GDM1 (cell line): Measurements from ENCODE around the gene TPCN1.

Experiments
- DNase-seq: peaks from one replicate; lab custom pipeline; 2025; lab: John Stamatoyannopoulos, UW

Gene TPCN1

DNA sequence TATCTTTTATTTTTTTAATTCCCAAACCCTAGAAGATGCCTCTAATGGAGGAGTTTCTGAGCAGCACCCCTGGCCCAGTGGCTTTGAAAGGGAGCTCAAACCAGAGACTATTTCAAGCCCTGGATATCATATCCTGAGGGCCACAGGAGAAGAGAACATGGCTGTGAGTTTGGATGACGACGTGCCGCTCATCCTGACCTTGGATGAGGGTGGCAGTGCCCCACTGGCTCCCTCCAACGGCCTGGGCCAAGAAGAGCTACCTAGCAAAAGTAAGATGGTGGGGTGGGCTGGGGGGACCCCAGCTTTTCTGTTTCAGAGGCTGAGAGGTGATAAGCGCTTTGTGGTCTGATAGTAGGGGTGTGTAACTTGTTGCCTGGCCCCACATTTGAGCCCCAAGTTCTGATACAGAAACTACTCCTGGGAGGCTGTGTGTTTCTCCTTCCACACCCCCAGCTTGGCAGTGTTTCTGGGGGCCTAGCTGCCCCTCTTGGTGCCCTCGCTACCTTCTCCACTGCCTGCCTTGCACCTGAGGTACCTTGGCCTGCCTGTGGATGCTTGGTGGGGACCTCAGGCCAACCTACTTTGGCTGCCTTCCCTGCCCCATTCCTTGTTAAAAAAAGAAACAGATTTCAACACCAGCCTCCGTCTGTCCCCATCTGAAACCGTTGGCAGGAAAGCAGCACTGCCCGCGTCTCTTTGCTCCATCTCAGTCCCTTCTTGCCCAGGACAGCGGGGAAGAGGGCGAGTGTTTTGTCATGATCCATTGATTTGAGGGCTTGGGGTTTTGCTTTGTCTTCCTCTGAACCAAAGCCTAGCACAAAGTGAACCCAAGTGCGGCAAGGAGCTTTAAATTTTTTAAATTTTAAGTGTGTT is 5.7 kb downstream of the TPCN1 start:
- no peak for DNase-seq

DNA sequence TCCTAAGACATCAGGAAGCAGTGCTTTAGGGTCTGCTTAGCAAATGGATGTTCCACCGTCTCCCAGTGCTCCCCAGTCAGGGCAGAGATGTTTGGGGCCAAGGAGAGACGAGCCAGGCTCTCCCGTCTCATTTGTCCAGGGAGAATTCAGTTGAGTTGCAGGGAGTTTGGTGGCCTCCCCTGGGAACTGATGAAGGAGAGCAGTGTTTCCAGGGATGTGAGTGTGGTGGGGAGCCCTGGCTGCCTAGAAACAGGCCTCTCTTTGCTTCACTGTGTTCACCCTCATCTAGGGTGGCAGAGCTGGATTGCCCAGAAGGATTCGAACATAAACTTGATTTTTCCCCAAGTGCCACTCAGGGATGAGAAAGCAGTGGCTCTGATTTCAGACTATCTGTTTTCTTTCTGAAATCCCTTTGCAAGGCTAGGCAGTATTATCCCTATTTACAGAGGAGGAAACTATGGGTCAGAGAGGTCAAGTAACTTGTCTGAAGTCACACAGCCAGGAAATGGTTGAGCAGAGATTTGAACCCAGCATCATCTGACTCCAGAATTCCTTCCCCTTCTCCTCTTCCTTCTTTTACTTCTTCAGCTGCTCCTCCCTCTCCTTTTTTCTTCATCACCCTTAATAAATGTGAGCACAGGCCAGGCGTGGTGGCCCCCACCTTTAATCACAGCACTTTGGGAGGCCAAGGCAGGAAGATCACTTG is 6.6 kb downstream of the TPCN1 start:
- DNase-seq = no peak

DNA sequence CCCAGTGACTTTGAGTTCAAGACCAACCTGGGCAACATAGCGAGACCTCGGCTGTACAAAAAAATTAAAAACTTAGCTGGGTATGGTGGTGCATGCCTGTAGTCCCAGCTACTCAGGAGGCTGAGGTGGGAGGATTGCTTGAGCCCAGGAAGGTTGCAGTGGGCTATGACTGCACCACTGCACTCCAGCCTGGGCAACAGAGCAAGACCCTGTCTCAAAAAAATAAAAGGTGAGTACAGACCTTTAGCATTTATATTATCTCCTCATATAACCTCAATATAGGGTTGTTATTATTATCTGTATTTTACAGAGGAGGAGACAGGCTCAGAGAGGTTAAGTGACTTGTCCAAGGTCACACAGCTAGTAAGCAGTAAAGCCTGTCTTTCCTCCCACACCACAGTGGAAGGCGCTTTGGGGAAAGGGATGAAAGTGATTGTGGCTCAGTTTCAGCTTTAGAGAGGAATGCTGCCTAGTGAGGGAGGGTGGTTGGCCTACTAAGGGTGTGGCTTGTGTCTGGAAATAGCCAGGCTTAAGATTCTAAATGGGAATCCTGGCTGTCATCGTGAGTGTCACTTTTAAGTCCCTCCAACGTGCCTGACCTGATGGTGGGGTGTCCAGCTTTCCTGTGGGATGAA is 7.2 kb downstream of the TPCN1 start:
- DNase-seq = no peak

DNA sequence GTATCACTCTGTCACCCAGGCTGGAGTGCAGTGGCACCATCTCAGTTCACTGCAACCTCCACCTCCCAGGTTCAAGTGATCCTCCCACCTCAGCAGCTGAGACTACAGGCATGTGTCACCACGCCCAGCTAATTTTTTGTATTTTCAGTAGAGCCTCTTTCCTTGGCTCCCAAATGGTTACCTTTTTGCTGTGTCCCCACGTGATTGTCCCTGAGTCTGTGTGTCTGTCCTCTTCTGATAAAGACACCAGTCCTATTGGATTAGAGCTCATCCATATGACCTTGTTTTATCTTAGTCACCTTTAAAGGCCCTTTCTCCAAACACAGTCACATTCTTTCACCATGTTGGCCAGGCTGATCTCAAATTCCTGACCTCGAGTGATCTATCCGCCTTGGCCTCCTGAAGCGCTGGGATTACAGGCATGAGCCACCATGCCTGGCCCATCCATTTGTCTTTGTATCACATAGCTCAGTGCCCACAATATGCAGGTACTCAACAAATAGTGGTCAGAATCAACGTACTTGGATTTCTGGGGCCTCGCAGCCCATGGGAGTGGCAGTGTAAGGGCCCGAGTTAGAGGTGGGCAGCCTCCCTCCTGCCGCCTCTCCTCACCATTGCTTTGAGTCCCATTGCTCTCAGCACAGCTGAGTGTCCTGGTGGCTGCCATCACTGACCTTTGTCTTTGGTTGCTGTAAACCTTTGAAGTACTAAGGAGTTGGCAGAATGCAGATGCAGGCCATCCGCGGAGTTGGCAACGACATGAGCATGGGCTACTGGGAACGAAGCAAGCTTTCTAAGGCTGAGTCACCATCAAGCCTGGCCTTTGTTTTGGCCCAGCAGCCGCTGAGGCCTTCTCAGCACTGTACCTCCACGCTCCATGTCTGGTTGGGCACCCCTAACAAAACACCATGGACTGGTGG is 9.3 kb downstream of the TPCN1 start:
- no peak for DNase-seq

DNA sequence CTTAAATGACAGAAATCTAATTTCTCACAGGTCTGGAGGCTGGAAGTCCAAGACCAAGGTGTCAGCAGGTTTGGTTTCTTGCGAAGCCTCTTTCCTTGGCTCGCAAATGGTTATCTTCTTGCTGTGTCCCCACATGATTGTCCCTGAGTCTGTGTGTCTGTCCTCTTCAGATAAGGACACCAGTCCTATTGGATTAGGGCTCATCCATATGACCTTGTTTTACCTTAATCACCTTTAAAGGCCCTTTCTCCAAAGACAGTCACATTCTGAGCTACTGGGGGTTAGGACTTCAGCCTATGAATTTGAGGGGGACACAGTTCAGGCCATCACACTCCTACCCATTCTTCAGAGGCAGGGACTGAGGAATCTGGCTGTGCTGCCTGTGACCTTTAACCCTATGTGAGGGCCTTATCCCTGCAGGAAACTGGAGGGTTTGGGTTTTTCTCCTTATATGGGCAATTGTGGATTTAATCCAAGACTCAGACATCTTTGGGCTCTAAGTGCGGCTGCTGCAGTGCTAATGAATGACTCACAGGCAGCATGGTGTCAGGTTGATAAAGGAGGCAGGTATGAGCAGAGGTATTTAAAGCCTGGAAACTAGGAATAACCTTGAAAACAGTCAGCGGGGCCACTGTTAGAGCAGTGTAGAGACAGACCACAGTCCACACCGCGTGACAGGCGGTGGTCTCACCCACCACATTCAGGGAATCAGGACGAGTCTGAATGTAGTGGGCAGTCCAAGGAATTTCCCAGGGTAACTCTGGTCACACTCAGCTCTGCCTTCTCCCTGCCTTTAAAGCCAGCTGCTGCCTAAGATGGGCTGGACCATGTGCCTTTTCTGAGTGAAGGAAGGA is 10.2 kb downstream of the TPCN1 start:
- DNase-seq = no peak

DNA sequence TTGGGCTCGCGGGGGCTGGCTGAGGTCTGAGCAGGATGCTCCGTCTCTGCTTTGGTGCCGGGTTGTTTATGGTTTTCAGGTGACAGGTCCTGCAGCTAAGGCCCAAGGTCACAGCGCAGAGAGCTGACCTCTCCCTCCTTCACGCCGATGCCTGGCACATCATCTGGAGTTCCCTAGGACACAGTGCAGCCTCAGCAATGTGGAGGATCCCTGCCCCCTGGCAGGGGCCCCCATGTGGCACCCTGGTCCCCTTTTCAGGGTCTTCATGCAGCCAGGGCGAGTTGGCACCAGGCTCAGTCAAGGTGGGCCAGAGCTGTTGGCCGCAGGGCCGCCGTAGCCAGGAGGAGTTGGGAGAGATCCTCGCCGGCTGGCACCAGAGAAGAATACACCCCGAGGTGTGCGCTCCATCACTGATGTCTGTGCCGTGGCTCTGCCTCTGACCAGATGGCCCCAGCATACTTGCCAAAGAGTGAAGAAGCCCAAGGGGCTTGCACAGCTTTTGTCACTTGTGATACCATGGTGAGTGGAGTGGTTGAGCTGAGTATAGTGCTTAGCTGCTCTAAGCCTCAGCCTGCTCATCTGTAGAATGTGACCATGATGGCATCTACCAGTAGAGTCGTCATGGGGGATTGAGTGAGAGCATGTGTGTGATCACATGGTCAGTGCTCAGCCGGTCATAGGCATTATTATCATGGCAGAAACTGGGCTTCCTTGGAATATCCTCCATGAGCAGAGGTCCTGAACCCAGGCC is 11.0 kb downstream of the TPCN1 start:
- no peak for DNase-seq

DNA sequence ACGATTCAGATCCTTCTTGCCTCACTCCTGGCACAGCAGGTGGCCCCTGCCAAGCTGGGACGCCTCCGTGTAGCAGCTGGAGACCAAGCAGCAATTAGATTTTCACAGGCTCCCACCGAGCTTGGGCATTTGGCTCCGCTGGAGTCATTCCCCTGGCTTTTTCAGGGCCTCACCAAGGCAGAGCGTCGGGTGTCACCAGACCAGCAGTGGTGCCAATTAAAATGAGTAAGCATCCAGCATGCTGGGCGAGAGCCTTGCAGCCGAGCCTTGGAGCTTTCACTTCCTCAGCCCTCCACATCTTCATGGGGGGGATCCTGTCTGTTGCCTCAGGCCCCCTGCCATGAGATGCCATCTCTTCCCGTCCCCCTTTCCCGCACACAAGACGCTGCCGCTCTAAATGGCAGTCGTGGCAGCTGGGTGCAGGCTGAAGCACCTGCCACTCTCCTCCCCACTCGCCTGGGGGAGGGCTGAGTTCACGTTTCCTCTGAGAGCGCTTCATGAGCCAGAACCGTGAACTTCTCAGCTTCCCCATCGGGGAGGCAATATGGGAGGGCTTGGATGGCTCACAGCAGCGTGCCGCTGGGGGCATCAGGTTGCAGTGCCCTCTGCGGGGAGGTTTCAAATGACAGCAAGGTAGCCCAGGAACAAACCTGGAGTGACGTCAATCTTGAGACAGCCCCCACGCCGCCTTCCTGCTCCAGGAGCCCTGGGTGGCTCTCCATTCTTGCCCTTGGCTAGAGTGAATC is 11.7 kb downstream of the TPCN1 start:
- DNase-seq = no peak

DNA sequence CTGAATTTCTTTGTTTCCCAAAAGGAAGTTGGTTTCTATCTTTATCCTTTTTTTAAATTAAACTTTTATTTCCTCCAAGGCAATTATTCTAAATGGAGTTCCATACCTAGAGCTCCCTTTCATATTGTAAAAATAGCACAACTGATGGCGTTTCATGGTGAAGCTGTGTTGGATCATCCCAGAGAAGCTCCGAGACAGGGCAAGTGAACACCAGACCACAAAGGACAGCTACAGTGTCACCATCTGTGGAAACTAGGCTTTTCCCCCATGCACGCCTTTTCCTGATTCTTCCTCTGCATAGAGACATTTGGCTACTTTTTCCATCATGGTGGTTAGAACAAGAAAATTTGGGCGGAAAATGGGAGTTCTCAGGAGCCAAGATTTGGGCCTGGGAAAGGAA is 12.7 kb downstream of the TPCN1 start:
- DNase-seq = no peak

DNA sequence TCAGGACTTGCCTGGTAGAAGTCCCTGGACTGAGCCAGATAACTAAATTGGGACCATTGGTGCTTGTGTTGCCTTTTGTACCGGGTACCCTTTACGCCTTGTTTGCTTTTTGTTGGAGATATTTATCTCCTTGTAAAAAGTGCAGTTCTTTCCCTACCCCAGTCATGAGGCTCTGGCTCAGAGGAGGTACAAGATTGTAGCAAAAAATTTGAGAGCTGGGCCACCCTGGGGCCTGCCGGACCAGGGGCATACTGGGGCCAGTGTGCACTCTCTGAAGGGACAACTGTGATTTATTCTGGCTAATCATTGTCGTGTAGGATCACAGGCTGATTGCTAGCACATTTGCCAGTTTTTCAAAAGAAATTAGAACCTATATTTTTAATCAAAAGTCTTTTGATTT is 13.2 kb downstream of the TPCN1 start:
- DNase-seq = no peak

DNA sequence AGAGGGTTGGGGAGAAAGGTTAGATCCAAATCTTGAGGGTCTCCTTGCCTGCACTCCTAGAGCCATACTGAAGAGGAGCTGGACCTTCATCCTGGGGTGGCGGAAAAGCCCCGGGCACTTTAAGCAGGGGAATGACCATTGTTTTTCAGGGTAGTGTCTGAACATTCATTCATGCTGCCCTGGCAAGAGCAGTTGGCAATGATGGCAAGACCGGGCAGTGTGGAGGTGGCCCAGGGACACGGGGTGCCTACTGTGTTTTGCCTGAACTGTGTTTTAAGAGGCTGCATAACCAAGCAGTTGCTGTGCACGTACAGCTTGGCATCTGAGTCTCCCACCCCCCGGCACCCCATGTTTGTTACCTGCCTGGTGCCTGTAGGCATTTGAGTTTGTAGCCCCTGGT is 14.7 kb downstream of the TPCN1 start:
- DNase-seq = no peak

DNA sequence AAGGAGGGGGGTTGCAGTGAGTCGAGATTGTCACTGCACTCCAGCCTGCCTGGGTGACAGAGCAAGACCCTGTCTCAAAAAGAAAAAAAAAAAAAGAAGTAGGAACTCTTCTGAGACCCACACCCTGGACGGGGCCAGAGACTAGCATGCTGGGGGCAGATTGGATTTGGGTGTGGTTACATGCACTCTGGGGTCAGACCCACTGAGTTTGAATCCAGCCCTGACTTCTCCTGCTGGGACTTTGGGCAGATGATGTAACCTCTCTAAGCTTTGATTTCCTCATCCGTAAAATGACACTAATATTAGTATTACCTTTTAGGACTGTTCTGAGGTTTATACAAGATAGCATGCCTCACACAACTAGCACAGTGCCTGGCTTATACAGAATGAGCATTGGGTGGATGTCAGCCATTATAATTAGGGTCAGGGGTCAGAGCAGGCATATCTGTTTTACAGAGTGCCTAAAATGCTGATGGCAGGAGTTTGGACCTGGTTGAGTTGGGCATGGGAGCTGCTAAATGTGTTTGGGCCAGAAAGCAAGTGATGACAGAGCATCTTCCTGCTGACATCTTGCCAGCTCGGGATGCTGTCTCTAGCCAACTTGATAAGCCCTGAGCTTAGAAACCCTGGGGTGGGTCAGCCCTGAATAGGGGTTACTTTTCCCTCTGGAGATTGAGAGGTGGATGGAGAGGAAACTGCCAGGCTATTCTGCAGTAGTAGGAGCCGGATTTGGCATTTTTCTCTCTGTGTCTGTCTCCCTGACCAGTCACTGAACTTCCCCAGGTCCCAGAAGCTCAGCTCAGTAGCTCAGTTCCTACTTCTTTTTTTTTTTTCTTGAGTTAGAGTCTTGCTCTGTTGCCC is 15.5 kb downstream of the TPCN1 start:
- no peak for DNase-seq

DNA sequence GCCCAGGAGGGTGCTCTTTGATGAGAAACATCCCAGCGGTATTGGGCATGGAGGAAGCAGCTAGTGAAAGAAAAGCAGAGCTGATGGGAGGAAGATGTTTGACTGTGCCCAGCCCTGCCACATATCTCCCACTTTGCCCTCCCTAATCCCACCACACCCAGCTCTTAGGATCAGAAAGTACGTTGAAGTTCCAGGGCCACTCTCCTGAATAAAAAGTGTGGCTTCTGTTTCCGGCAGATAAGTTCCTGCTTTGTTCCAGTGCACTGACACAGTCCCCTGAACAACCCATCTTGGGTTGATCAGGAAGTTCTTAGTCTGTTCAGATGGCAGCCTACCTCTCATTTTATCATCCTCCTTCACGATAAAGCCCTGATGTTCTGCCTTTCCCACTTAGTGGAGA is 16.5 kb downstream of the TPCN1 start:
- peak; percentile 74 for DNase-seq

DNA sequence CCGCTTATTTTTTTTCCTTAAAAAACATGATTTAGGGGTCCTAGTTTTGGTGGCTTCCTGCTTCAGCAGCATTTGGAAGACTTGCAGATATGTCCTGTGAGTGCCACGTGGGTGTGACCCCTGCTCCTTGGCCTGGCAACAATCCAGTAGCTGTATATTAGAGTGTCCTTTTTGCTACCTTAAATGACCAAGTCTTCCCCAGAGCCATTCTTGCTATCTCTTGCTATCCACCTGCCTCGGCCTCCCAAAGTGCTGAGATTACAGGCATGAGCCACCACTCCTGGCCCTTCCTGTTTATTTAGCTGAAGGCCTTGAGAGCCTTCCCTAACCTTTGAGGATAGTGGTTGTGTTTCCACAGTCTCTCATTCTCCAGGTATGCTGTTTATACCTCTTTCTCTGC is 17.0 kb downstream of the TPCN1 start:
- no peak for DNase-seq

DNA sequence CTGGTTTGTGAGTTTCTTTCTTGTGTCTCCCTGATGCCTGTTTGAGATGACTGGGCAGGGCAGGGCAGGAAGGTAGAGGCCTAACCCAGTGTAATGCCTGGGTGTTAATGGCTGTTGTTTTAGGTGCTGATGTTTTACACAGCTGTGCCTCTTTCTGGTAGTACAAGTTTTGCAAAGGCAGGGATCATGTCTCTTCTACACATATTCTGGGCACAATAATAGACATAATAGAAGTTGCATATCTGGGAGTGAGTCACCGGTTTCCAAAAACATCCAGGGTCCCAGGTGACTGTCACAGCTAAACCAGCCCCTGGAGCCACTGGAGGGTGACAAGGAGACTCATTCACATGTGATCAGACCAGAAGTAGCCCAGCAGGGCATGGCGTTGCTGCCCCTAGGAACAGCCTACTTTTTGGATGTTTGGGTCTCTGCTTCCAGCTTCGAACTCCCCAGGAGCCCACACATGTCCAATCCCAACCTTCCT is 18.1 kb downstream of the TPCN1 start:
- DNase-seq = no peak

DNA sequence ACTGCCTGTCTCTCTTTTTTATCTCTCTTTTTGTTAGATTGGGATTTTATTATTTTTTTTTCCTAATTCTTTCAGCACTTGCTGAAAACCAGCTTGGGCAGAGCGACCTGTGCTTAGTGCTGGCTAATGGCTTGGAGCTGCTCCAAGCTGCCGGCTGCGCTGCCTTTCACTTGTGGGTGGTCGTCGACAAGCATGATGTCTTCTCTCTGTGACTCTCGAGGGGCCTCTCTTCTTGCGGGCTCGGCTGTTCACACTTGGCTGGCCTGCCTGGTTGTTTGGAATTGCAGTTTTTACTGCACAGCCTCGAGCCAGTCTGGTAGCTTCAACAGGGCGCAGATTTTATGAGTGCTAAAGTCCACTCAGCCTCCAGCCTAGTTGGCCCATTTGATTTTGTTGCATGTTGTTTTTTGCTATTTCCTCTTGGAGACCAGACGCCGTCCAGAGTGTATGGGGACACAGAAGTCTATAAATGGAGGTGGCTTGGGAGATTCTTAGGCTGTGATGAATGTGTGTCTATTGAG is 18.6 kb downstream of the TPCN1 start:
- no peak for DNase-seq

DNA sequence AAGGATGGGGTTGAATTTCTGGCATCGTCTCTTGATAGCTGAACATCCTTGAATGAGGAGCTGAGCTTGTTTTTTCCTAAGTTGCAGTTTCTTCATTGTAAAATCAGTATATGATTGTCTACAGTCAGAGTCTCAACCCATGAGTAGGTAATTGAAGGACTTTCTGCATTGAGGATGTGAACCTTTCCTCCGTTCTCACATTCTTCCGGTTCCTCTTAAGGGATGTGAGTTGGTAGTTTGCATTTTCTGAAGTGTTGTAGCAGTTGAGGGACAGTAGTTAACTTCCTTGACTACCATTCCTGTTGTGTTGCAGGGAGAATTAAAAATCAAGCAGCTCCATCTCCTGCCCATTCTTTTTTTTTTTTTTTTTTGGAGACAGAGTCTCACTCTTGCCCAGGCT is 19.1 kb downstream of the TPCN1 start:
- no peak for DNase-seq

DNA sequence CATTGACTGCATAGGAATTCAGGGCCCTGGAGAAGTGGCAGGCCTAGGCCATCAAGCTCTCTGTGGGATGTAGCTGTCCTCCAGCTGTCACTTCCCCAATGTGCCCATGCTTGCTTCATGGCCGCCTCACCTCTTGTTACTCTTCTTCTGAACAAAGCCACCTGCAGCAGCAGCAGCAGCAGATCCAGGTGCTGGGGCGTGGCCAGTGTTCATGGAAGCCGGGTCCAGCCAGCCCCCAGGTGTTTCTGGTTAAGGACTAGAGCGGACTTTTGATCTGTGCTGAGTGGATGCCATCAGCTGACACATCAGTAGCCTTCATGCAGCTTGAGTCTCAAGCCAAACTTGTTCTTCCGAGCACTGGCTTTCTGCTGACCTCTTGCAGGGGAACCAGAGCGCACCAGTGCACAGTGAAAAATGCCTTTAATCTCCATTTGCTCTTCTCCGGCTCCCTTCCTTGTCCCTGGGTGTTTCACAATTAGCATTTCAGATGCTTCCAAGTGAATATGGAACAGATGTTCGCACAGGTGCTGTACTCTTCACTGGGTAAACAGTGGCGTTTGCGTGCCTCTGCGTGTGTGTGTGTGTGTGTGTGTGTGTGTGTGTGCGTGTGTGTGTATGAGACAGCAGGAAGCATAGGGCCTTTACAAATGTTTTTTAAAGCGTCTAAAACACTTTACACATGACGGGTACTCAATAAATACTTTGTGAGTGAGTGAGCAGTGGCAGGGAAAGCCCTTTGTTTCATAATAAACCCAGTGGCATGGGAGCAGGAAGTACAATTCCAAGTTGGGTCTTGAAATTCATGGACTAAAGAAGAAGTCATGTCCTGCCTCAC is 20.1 kb downstream of the TPCN1 start:
- no peak for DNase-seq
